Measurements from ENCODE around the gene HHAT. TPM values are rescaled to one million over a fixed set of nuclear protein-coding genes. Genes with fewer than 3 reads are reported as not detected.

The HHAT gene
- total RNA-seq, 1 experiment from 2014 or later: 3.0 TPM

- TSS peak; percentile 90 for BruUV-seq (replicated peaks)
- Histone ChIP-seq H3K36me3 (ENCODE audit: insufficient read depth, low read length, poor library complexity, severe bottlenecking) (no peaks in the 10 kb centered on the region), H3K4me3 (ENCODE audit: low read depth, low read length, poor library complexity, severe bottlenecking) (no peak overlapping the region), H3K4me1 (ENCODE audit: insufficient read depth, low read length, poor library complexity, severe bottlenecking) (peaks cover 16% of the 10 kb centered on the region), H3K27me3 (replicated peaks; ENCODE audit: insufficient read depth, low read depth, low read length, poor library complexity) (no peaks in the 10 kb centered on the region), H3K9me3 (ENCODE audit: low read depth, low read length, poor library complexity, severe bottlenecking) (no peaks in the 10 kb centered on the region), H3K27ac (ENCODE audit: low read depth, low read length, poor library complexity, severe bottlenecking) (peak overlapping the region; percentile 77)
- intact Hi-C loops (cut with micrococcal nuclease; ENCODE audit: unreplicated experiment): loop anchor here (10.0 kb wide), 1 partner anchor 816 kb away; the partner anchor contains the start of gene RCOR3
- TF ChIP-seq EZH2 (IDR thresholded peaks at IDR 0.05; ENCODE audit: borderline replicate concordance, low read depth, low read length, poor library complexity, severe bottlenecking) (no peak), CTCF (conservative IDR thresholded peaks at IDR 0.05; ENCODE audit: low read depth, low read length) (no peak)
- peak; percentile 93 for DNase-seq (ENCODE audit: low spot score)
- ChIA-PET POLR2A (ENCODE audit: low non-redundant PET) (no interaction called here), CTCF (no interaction called here)
Observed at GRCh38 chr1:210438928-210439841, 110.5 kb downstream of the HHAT start.

- ChIA-PET CTCF (no interaction called here), POLR2A (ENCODE audit: low non-redundant PET) (no interaction called here)
- TF ChIP-seq CTCF (conservative IDR thresholded peaks at IDR 0.05; ENCODE audit: low read depth, low read length): no peak
- TF ChIP-seq EZH2 (IDR thresholded peaks at IDR 0.05; ENCODE audit: borderline replicate concordance, low read depth, low read length, poor library complexity, severe bottlenecking): no peak
- peak overlapping the region; percentile 77 for H3K27ac ChIP-seq (ENCODE audit: low read depth, low read length, poor library complexity, severe bottlenecking)
- H3K36me3 ChIP-seq (ENCODE audit: insufficient read depth, low read length, poor library complexity, severe bottlenecking): no peaks in the 10 kb centered on the region
- H3K9me3 ChIP-seq (ENCODE audit: low read depth, low read length, poor library complexity, severe bottlenecking): no peaks in the 10 kb centered on the region
- intact Hi-C loops (cut with micrococcal nuclease; ENCODE audit: unreplicated experiment): no loop called here
- peak; percentile 61 for DNase-seq (ENCODE audit: low spot score)
- BruUV-seq (replicated peaks): no TSS peak
- no peak overlapping the region for H3K4me3 ChIP-seq (ENCODE audit: low read depth, low read length, poor library complexity, severe bottlenecking)
- H3K27me3 ChIP-seq (replicated peaks; ENCODE audit: insufficient read depth, low read depth, low read length, poor library complexity): no peaks in the 10 kb centered on the region
- H3K4me1 ChIP-seq (ENCODE audit: insufficient read depth, low read length, poor library complexity, severe bottlenecking): peaks cover 16% of the 10 kb centered on the region
Observed at GRCh38 chr1:210440081-210440480, 111.4 kb downstream of the HHAT start.

GRCh38 chr1:210441028-210441427 is 112.3 kb downstream of the HHAT start:
- BruUV-seq (replicated peaks): no TSS peak
- H3K4me3 ChIP-seq (ENCODE audit: low read depth, low read length, poor library complexity, severe bottlenecking): no peak overlapping the region
- TF ChIP-seq CTCF (conservative IDR thresholded peaks at IDR 0.05; ENCODE audit: low read depth, low read length): no peak
- no peaks in the 10 kb centered on the region for H3K36me3 ChIP-seq (ENCODE audit: insufficient read depth, low read length, poor library complexity, severe bottlenecking)
- H3K27me3 ChIP-seq (replicated peaks; ENCODE audit: insufficient read depth, low read depth, low read length, poor library complexity): no peaks in the 10 kb centered on the region
- intact Hi-C loops (cut with micrococcal nuclease; ENCODE audit: unreplicated experiment): no loop called here
- H3K27ac ChIP-seq (ENCODE audit: low read depth, low read length, poor library complexity, severe bottlenecking): peak overlapping the region; percentile 77
- ChIA-PET CTCF (no interaction called here), POLR2A (ENCODE audit: low non-redundant PET) (no interaction called here)
- H3K4me1 ChIP-seq (ENCODE audit: insufficient read depth, low read length, poor library complexity, severe bottlenecking): peaks cover 20% of the 10 kb centered on the region
- DNase-seq (ENCODE audit: low spot score): no peak
- no peaks in the 10 kb centered on the region for H3K9me3 ChIP-seq (ENCODE audit: low read depth, low read length, poor library complexity, severe bottlenecking)
